HG03457 (cell line): ENCODE data around the gene CDK5.
"Not testable (repeated sequence)": the region's sequence is repeated elsewhere in the genome, so short reads cannot be mapped to it uniquely, and the experiment has no call there.

Source experiments
- ATAC-seq: cut with Tn5 transposase; IDR thresholded peaks from one replicate; pipeline ENCODE4 v1.9.1; 2021; ENCODE audit warnings: moderate number of reproducible peaks; ENCODE audit not compliant: unreplicated experiment

CDK5 gene

GRCh38 chr7:151035902-151036301 is 21.8 kb downstream of the CDK5 start:
- ATAC-seq = no peak

DNA sequence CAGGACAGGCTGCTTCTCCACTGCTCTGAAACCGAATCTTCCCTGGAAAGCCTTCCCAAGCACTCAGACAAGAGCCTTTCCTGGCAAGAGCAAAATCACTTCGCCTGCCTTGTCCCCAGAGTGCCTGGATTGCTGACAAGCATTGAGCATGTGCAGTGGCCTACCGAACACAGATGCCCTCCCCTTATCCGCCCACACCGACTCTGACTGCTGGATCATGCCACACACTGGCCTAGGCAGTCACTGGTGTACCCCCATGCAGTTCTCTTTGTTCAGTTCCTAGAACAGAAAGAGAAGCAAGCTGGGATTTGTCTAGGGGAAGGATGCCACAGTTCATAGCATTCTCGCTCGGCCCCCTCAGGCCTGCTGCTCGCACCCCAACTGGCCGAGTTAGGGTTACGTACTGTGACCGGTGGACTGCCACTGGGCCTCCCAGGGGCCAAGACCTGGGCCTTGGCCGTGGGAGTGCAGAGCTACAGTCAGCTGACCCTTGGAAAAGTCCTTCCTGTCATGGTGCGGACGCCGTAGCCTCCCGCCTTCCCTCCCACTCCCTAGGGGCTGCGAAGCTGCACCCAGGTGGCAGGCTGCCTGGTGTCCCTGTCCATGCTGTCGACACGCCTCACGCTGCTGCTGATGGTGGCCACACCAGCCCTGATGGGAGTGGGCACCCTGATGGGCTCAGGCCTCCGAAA is 22.5 kb downstream of the CDK5 start:
- no peak for ATAC-seq

GRCh38 chr7:151034312-151035025 is 23.2 kb downstream of the CDK5 start:
- ATAC-seq = no peak

GRCh38 chr7:151033864-151034249 is 23.8 kb downstream of the CDK5 start:
- no peak for ATAC-seq

GRCh38 chr7:151032936-151033863 is 24.5 kb downstream of the CDK5 start:
- no peak for ATAC-seq

DNA sequence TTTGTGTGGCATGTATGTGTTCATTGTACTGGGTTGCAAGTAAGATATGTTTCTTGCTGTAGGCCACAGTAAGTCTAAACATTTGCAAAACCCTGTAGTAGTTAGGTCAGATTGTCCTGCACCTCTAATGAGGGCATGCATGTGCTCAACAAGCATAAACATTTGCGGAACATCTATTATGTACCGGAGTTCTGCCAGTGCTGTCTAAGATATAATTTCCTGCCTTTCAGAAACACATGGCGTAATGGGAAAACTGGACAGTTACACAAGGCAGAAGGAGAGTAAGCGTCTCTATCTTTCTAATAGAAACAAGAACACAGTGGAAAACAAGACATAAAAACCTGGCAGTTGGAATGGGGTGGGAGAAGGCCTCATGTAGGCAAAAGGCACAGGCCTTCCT is 26.7 kb downstream of the CDK5 start:
- ATAC-seq = no peak

DNA sequence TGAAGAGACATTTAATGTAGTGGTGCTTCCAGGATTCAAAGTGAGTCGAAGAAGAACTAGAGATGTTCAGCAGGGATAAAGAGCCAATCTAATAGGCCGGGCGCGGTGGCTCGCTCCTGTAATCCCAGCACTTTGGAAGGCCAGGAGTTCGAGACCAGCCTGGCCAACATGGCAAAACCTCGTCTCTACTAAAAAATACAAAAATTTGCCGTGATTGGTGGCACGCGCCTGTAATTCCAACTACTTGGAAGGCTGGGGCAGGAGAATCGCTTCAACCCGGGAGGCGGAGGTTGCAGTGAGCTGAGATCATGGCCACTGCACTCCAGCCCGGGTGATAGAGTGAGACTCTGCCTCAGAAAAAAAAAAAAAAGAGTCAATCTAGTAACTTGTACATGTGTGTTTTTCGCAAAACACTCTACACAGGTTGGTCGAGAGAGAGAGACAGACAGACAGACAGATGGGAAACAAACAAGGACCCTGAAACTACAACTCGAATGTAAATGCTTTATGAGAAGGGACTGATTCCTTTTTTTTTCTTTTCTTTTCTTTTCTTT is 28.7 kb downstream of the CDK5 start:
- ATAC-seq = no peak

GRCh38 chr7:151028131-151028947 is 29.4 kb downstream of the CDK5 start, which contains the start of gene ABCB8:
Gene ABCB8, plus strand, starts transcription at chr7:151028450. Its CDS starts 66 bp downstream, at chr7:151028516.
- peak; percentile 92 for ATAC-seq

DNA sequence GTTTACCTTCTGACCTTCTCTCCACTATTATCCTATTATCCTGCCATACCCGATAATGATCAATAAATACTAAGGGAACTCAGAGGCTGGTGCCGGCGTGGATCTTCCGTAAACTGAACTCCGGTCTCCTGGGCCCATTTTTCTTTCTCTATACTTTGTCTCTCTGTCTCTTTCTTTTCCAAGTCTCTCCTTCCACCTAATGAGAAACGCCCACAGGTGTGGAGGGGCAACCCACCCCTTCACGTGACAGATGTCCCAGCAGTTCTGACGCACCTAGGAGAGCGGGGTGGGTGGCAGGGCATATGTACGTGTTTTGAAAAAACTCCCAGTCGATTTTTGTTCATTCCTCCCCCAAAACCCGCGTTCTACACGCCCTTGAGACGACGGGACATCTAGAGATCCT is 30.0 kb downstream of the CDK5 start:
- not testable (repeated sequence) for ATAC-seq

- ATAC-seq = not testable (repeated sequence)
These were observed 30.6 kb downstream of the CDK5 start for GRCh38 chr7:151026771-151027727.

DNA sequence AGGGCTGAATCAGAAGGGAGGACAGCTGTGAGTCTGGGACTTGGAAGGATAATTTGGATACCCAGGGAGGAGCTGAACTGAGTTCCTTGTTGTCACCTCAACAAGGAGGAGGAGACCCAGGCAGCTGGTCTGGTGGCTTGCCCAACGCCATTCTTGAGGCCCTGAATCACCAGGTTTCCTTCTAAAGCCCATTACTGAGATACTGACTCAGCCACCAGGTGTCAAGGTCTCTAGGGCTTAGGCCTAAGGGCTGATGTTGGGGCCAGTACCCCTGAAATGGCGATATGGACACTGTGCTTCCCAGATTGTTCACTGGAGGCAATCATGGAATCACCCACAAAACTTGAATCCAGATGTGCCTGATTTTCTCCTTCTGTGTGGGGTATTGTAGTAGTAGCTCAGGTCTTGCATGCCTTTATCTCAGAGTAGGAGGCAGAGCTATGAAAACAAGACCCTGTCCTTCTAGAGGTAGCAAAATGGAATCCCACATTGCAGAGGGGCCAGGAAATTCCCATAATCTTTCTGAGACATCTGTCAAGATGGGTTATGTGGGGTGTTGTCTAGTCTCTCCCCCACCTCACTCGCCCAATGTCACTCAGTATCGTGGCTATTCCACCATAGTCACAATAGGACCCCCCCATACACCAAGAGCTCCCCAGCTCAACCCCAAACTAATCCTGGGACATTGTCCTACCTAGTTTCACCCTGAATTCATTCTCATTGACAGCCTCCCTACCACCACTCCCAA is 31.6 kb downstream of the CDK5 start:
- ATAC-seq = no peak

GRCh38 chr7:151024435-151025056 is 33.2 kb downstream of the CDK5 start, which contains the start of gene ATG9B:
Gene ATG9B, minus strand, starts transcription at chr7:151024494. Its CDS starts 71 bp downstream, at chr7:151024423.
- ATAC-seq = no peak

DNA sequence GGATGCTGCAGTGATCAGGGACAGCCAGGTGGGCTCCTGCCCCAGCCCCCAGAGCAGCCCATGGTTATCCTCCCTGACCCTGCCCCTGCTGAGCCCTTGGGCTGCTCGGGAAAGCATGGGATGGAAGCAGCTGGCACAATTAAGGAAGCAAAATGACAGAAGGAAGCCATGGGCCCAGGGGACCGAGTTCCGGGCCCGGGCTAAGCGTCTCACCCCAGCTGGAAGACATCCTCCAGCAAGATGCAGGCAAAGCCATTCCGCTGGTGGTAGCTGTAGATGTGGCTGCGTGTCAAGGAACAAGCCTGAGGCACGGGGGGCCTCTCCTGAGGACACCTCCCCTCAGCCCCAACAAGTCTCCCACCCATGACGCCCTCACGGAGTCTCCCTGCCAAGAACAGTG is 34.5 kb downstream of the CDK5 start:
- no peak for ATAC-seq

DNA sequence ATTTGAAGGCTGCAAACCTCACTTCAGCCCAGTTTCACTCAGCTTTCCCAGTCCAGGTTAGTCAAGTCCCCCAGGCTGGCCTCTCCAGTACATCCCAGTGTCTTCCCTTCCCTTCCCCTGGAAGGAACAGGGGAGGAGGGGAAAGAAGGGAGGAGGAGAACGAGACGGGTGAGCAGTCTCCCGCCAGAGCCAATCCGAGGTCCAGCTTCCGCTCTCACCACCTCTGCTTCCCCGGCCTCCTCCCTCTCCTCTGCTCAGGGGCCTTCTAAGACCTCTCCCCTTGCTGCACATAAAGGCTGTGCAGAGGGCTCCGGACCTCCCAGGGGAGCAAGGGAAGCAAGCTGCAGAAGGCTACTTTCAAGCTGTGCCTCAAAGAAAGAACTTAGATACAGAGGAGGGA is 37.5 kb downstream of the CDK5 start:
- ATAC-seq = no peak

- ATAC-seq = no peak
These were observed 38.6 kb downstream of the CDK5 start for GRCh38 chr7:151019130-151019447.

GRCh38 chr7:151018421-151019129 is 39.1 kb downstream of the CDK5 start:
- no peak for ATAC-seq

GRCh38 chr7:151017953-151018420 is 39.7 kb downstream of the CDK5 start:
- no peak for ATAC-seq
